Neural progenitor cell (in vitro differentiated cells): ENCODE measurements around the gene LHX6.

ENCODE experiments used
- EZH2 ChIP-seq: fragments of 200-600 bp; sonication (generic); IDR thresholded peaks from 2 replicates; pipeline ENCODE4 v1.6.1; 2017; ENCODE audit warnings: antibody characterized with exemption, mild to moderate bottlenecking, moderate library complexity
- EZH2phosphoT487 ChIP-seq: fragments of 200-600 bp; sonication (generic); IDR thresholded peaks from 2 replicates; pipeline ENCODE4 v1.6.1; 2017; ENCODE audit warnings: antibody characterized with exemption

DNA sequence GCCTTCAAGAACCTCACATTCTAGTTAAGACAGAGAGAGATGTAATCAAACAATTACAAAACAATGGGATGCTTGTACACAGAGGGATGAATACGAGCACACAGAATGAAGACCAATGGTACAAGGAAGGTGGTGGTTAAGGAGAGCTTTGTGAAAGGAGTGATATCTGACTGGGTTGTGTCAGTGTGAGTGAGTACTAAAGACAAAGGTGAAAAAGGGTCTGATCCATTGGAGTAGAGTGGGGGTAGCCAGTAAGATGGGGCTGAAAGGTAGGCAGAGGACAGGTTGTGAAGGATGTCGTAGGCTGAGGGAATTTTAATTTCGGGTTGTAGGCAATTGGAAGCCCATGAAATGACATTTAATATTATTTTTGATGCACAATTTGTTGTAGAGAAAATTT is 26.0 kb upstream of the LHX6 start:
- no peak for TF ChIP-seq EZH2phosphoT487
- TF ChIP-seq EZH2 = no peak
